ENCODE results near the gene ULK1.

Gene ULK1

DNA sequence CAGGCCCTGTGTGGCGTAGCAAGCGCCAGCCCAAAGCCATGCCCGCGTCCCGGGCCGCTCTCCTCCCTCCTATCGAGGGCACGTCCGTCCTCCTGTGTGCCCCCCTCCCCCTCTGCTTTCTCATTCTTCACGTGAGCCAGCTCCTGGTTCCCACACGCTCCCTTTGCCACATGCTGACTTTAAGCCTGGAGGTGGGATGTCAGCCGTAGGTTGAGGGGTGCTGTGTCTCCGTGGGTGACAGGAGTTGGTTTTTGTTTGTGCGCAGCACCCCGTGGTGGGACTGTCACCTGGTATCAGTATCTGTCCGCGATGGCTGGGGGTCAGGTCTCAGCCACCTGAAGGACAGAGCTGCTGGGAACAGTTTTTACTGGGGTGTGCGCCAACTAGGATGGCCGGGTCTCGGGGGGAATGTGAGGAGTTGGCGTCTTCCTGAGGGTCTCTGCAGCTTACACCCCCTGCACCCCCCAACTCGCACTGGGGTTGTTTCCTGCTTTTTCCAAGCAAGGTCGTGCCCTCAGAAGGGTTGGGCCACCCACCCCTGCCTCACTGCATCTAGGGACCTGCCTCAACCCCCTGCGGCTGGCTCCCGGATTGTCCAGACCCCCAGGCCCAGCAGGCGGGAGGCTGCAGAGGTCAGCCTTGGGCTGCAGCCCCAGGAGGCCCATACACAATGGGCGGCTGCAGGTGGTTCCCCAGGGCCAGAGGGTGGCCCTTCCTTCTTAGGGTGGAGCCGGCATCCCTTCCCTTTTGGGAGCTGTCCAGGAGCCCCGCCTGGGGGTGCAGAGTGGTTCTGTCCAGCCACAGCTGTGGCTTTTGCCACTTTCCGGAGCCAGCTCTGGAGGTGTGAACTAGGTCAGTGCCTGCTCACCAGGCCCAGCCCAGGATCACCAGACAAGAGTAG, 7.3 kb downstream of the ULK1 start:
- no peak for FAIRE-seq
- TF ChIP-seq CTCF (IDR thresholded peaks at IDR 0.05; ENCODE audit: insufficient read depth, missing control alignments) = no peak
- no peak for DNase-seq (ENCODE audit: insufficient read length, low spot score)

- DNase-seq (ENCODE audit: insufficient read length, low spot score) (no peak), FAIRE-seq (no peak)
- TF ChIP-seq CTCF (IDR thresholded peaks at IDR 0.05; ENCODE audit: insufficient read depth, missing control alignments) = no peak
These were observed 8.2 kb downstream of the ULK1 start for GRCh38 chr12:131902332-131903241.

- DNase-seq (ENCODE audit: insufficient read length, low spot score) = no peak
- no peak for TF ChIP-seq CTCF (IDR thresholded peaks at IDR 0.05; ENCODE audit: insufficient read depth, missing control alignments)
- no peak for FAIRE-seq
These were observed 9.1 kb downstream of the ULK1 start for GRCh38 chr12:131903270-131904255.

DNA sequence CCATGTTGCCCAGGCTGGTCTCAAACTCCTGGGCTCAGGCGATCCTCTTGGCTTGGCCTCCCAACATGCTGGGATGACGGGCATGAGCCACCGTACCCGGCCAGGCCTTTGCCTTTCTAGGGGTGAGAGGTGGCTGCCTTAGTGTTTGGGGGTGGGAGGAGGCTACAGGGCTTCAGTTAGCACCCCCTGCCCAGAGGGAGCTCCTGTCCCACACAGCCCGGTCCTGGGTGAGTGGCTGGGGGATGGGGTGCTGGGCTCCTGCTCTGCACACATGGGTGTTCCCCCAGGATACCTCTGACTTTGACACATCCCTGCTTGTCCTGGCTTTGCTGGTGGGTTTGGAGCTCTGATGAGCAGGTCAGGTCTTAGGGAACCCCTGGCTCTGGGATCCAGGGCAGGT, 9.9 kb downstream of the ULK1 start:
- TF ChIP-seq CTCF (IDR thresholded peaks at IDR 0.05; ENCODE audit: insufficient read depth, missing control alignments) = no peak
- FAIRE-seq = no peak
- no peak for DNase-seq (ENCODE audit: insufficient read length, low spot score)

DNA sequence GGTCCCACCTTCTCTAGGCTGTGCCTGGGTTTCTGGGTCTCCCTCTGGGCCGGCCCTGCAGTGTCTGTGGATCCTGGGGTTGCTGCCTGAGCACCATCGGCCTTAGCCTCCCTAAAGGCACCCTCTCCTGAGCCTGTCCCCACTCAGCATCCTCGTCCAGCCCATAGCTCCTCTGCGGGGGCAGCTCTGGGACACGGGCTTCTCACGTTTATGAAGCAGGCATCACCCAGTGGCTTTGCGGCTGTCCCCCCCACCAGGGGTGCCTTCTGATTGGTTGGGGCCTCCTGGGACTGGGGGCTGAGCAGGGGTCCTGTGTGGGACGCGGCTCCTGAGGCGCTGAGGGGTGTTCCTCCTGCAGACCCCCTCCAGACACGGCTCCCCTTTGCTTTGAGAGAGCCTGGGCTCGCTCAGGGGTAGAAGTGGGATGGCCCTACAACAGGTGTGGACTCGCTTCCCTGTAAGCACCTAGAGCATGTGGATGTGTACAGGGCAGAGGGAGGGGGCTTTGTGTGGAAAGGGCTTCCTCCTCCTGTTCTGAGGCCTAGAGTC, 10.7 kb downstream of the ULK1 start:
- FAIRE-seq (no peak), DNase-seq (ENCODE audit: insufficient read length, low spot score) (no peak)
- no peak for TF ChIP-seq CTCF (IDR thresholded peaks at IDR 0.05; ENCODE audit: insufficient read depth, missing control alignments)

- DNase-seq (ENCODE audit: insufficient read length, low spot score) (no peak), FAIRE-seq (no peak)
- no peak for TF ChIP-seq CTCF (IDR thresholded peaks at IDR 0.05; ENCODE audit: insufficient read depth, missing control alignments)
These were observed 11.2 kb downstream of the ULK1 start for GRCh38 chr12:131905630-131906091.

Data from D721Med (cell line).